ENCODE results near the gene CRYBG3. TPM values are rescaled to one million over a fixed set of nuclear protein-coding genes. Genes with fewer than 3 reads are reported as not detected.

The CRYBG3 gene
- total and polyA plus RNA-seq, 4 donors = 1.1 to 9.5 (median 2.5) TPM

GRCh38 chr3:97910931-97911351 is 89.1 kb downstream of the CRYBG3 start:
- Histone ChIP-seq H3K36me3 (ENCODE audit: control insufficient read depth in 4 of 4, insufficient read depth in 3 of 4, low read depth in 1 of 4, low read length in 3 of 4) (no peaks in the 10 kb centered on the region), H3K9me3 (ENCODE audit: control insufficient read depth in 4 of 4, low read length in 3 of 4) (no peaks in the 10 kb centered on the region), H3K27ac (ENCODE audit: low read depth in 1 of 2, low read length in 2 of 2) (no peak overlapping the region), H3K4me1 (ENCODE audit: control insufficient read depth in 4 of 4, insufficient read depth in 4 of 4, low read length in 3 of 4) (no peaks in the 10 kb centered on the region), H3K9ac (ENCODE audit: low read depth in 1 of 2, low read length in 2 of 2) (no peak overlapping the region), H3K27me3 (ENCODE audit: control insufficient read depth in 4 of 4, insufficient read depth in 4 of 4, low read length in 3 of 4) (no peaks in the 10 kb centered on the region), H3K4me3 (ENCODE audit: low read depth in 1 of 3, low read length in 3 of 3) (no peak overlapping the region)
- 77% methylated on average over 3 of the region's 3 CpGs for WGBS
- TF ChIP-seq GABPA (IDR thresholded peaks at IDR 0.05 in 1 of 2, conservative IDR thresholded peaks at IDR 0.05 in 1 of 2) (no peak), NR2F2 (IDR thresholded peaks at IDR 0.05) (no peak), HNF4A (conservative IDR thresholded peaks at IDR 0.05) (no peak), HNF4G (IDR thresholded peaks at IDR 0.05) (no peak), YY1 (IDR thresholded peaks at IDR 0.05) (no peak), RAD21 (IDR thresholded peaks at IDR 0.05) (no peak), JUND (IDR thresholded peaks at IDR 0.05) (no peak), TAF1 (conservative IDR thresholded peaks at IDR 0.05) (no peak), EGR1 (IDR thresholded peaks at IDR 0.05; ENCODE audit: low read depth in 2 of 2) (no peak), FOXA1 (IDR thresholded peaks at IDR 0.05) (no peak), SP1 (IDR thresholded peaks at IDR 0.05) (no peak), FOXA2 (IDR thresholded peaks at IDR 0.05) (no peak), RXRA (IDR thresholded peaks at IDR 0.05) (no peak)
- TF ChIP-seq, protein P1, sequence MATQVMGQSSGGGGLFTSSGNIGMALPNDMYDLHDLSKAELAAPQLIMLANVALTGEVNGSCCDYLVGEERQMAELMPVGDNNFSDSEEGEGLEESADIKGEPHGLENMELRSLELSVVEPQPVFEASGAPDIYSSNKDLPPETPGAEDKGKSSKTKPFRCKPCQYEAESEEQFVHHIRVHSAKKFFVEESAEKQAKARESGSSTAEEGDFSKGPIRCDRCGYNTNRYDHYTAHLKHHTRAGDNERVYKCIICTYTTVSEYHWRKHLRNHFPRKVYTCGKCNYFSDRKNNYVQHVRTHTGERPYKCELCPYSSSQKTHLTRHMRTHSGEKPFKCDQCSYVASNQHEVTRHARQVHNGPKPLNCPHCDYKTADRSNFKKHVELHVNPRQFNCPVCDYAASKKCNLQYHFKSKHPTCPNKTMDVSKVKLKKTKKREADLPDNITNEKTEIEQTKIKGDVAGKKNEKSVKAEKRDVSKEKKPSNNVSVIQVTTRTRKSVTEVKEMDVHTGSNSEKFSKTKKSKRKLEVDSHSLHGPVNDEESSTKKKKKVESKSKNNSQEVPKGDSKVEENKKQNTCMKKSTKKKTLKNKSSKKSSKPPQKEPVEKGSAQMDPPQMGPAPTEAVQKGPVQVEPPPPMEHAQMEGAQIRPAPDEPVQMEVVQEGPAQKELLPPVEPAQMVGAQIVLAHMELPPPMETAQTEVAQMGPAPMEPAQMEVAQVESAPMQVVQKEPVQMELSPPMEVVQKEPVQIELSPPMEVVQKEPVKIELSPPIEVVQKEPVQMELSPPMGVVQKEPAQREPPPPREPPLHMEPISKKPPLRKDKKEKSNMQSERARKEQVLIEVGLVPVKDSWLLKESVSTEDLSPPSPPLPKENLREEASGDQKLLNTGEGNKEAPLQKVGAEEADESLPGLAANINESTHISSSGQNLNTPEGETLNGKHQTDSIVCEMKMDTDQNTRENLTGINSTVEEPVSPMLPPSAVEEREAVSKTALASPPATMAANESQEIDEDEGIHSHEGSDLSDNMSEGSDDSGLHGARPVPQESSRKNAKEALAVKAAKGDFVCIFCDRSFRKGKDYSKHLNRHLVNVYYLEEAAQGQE (IDR thresholded peaks at IDR 0.05) = no peak
- TF ChIP-seq, protein P2, sequence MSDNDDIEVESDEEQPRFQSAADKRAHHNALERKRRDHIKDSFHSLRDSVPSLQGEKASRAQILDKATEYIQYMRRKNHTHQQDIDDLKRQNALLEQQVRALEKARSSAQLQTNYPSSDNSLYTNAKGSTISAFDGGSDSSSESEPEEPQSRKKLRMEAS (IDR thresholded peaks at IDR 0.05) = no peak
- TF ChIP-seq, protein P3, sequence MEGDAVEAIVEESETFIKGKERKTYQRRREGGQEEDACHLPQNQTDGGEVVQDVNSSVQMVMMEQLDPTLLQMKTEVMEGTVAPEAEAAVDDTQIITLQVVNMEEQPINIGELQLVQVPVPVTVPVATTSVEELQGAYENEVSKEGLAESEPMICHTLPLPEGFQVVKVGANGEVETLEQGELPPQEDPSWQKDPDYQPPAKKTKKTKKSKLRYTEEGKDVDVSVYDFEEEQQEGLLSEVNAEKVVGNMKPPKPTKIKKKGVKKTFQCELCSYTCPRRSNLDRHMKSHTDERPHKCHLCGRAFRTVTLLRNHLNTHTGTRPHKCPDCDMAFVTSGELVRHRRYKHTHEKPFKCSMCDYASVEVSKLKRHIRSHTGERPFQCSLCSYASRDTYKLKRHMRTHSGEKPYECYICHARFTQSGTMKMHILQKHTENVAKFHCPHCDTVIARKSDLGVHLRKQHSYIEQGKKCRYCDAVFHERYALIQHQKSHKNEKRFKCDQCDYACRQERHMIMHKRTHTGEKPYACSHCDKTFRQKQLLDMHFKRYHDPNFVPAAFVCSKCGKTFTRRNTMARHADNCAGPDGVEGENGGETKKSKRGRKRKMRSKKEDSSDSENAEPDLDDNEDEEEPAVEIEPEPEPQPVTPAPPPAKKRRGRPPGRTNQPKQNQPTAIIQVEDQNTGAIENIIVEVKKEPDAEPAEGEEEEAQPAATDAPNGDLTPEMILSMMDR (IDR thresholded peaks at IDR 0.05; ENCODE audit: low read depth, low read length, missing input control) = no peak
- TF ChIP-seq, protein P4, sequence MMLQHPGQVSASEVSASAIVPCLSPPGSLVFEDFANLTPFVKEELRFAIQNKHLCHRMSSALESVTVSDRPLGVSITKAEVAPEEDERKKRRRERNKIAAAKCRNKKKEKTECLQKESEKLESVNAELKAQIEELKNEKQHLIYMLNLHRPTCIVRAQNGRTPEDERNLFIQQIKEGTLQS (IDR thresholded peaks at IDR 0.05) = no peak
- TF ChIP-seq, protein P5, sequence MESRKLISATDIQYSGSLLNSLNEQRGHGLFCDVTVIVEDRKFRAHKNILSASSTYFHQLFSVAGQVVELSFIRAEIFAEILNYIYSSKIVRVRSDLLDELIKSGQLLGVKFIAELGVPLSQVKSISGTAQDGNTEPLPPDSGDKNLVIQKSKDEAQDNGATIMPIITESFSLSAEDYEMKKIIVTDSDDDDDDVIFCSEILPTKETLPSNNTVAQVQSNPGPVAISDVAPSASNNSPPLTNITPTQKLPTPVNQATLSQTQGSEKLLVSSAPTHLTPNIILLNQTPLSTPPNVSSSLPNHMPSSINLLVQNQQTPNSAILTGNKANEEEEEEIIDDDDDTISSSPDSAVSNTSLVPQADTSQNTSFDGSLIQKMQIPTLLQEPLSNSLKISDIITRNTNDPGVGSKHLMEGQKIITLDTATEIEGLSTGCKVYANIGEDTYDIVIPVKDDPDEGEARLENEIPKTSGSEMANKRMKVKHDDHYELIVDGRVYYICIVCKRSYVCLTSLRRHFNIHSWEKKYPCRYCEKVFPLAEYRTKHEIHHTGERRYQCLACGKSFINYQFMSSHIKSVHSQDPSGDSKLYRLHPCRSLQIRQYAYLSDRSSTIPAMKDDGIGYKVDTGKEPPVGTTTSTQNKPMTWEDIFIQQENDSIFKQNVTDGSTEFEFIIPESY (IDR thresholded peaks at IDR 0.05) = no peak
- no peak for DNase-seq (ENCODE audit: low spot score)
